Common myeloid progenitor, CD34-positive (primary cell): Measurements from ENCODE around the gene PRDM11.

Experiments used
- CTCF ChIA-PET: fragments of 350-600 bp; sonication (Branson Sonifier 250); formaldehyde crosslinking; loops from one replicate; lab custom pipeline; 2021; ENCODE audit warnings: antibody characterized with exemption; lab: Charles Lee
- POLR2A ChIA-PET: fragments of 350-600 bp; sonication (Branson Sonifier 250); formaldehyde crosslinking; loops from one replicate; lab custom pipeline; 2021; ENCODE audit warnings: antibody characterized with exemption; lab: Charles Lee
- DNase-seq, 3 donors: peaks; one replicate each; pipeline versions ENCODE4 v3.0.0 to v3.0.0-alpha.2; 2013
- H3K27ac ChIP-seq, 2 experiments: 1 replicate in 1 of 2; 2 replicates in 1 of 2; pipeline ENCODE4 v1.7.0; 2013; ENCODE audit warnings: inconsistent platforms in 2 of 2, low read length in 2 of 2, mild to moderate bottlenecking in 2 of 2, low read depth in 1 of 2, moderate library complexity in 1 of 2; ENCODE audit not compliant: severe bottlenecking in 2 of 2, insufficient read depth in 1 of 2, poor library complexity in 1 of 2
- H3K27me3 ChIP-seq, 5 experiments: replicated peaks in 2 of 5; 1 replicate in 3 of 5; 2 replicates in 2 of 5; pipeline versions ENCODE4 v1.6.1 to v1.7.0; 2013; ENCODE audit warnings: low read length in 4 of 5, mild to moderate bottlenecking in 2 of 5, moderate library complexity in 2 of 5, inconsistent platforms in 1 of 5; ENCODE audit not compliant: insufficient read depth in 5 of 5, control insufficient read depth in 4 of 5
- H3K36me3 ChIP-seq, 4 experiments: 1 replicate in 2 of 4; 2 replicates in 2 of 4; pipeline versions ENCODE4 v1.6.1 to v1.7.0; 2013; ENCODE audit warnings: low read length in 3 of 4, control low read depth in 1 of 4, mild to moderate bottlenecking in 1 of 4; ENCODE audit not compliant: control insufficient read depth in 4 of 4, insufficient read depth in 4 of 4
- H3K4me1 ChIP-seq, 4 experiments: 1 replicate in 3 of 4; 2 replicates in 1 of 4; pipeline versions ENCODE4 v1.6.1 to v1.7.1; 2013; ENCODE audit warnings: low read length in 3 of 4, mild to moderate bottlenecking in 3 of 4, control low read depth in 1 of 4, inconsistent platforms in 1 of 4, moderate library complexity in 1 of 4; ENCODE audit not compliant: control insufficient read depth in 4 of 4, insufficient read depth in 4 of 4; ENCODE audit errors: control extremely low read depth in 1 of 4
- H3K4me3 ChIP-seq, 7 experiments: 1 replicate in 4 of 7; 2 replicates in 3 of 7; pipeline versions ENCODE4 v1.5.1 to v1.7.0; 2013; ENCODE audit warnings: mild to moderate bottlenecking in 7 of 7, low read length in 6 of 7, moderate library complexity in 6 of 7, inconsistent platforms in 2 of 7, low read depth in 2 of 7, control low read depth in 1 of 7; ENCODE audit not compliant: insufficient read depth in 4 of 7, control insufficient read depth in 1 of 7; ENCODE audit errors: extremely low read depth in 1 of 7
- H3K9me3 ChIP-seq, 5 experiments: 1 replicate in 4 of 5; 2 replicates in 1 of 5; pipeline versions ENCODE4 v1.6.1 to v1.7.1; 2013; ENCODE audit warnings: low read length in 4 of 5, mild to moderate bottlenecking in 2 of 5, inconsistent platforms in 1 of 5, low read depth in 1 of 5, moderate library complexity in 1 of 5; ENCODE audit not compliant: control insufficient read depth in 4 of 5, insufficient read depth in 2 of 5; ENCODE audit errors: control extremely low read depth in 1 of 5
- WGBS: methylation state at CpG from one replicate; pipeline ENCODE4 v1.1.5; 2013; ENCODE audit not compliant: insufficient coverage; 5-methylcytosine and 5-hydroxymethylcytosine counted together

The PRDM11 gene

GRCh38 chr11:45225961-45226871, 79.8 kb downstream of the PRDM11 start:
- CTCF ChIA-PET, result interaction anchor here (0.7 to 1.5 kb wide), 3 partner anchors 10 to 18 kb away, joined by 3 to 7 read pairs (median 3); no protein-coding TSS in a partner anchor
- POLR2A ChIA-PET, result interaction anchor here (0.6 kb wide), 1 partner anchor 141 kb away, joined by 3 read pairs; no protein-coding TSS in a partner anchor
- 99% methylated on average over 39 of the region's 39 CpGs for WGBS

GRCh38 chr11:45226901-45227300, 80.5 kb downstream of the PRDM11 start:
- Histone ChIP-seq H3K4me3 (no peak overlapping the region), H3K4me1 (peaks cover 0 to 2% (median 0%) of the 10 kb centered on the region in 4 experiments), H3K27me3 (no peaks in the 10 kb centered on the region), H3K9me3 (no peaks in the 10 kb centered on the region), H3K27ac (no peak overlapping the region), H3K36me3 (peaks cover 11 to 61% (median 32%) of the 10 kb centered on the region in 4 experiments)
- POLR2A ChIA-PET, result interaction anchor here (0.5 to 0.6 kb wide), 2 partner anchors 11 to 142 kb away, joined by 3 to 5 read pairs; no protein-coding TSS in a partner anchor
- 99% methylated on average over 21 of the region's 21 CpGs for WGBS
- DNase-seq, result no peak
- CTCF ChIA-PET, result interaction anchor here (0.7 to 1.5 kb wide), 4 partner anchors 10 to 18 kb away, joined by 3 to 7 read pairs (median 3); no protein-coding TSS in a partner anchor

More at GRCh38 chr11:45225961-45226871, 79.8 kb downstream of the PRDM11 start:
- H3K4me1 ChIP-seq, result peaks cover 0 to 2% (median 0%) of the 10 kb centered on the region in 4 experiments
- no peak overlapping the region for H3K27ac ChIP-seq
- no peaks in the 10 kb centered on the region for H3K27me3 ChIP-seq
- DNase-seq, result no peak
- H3K9me3 ChIP-seq, result no peaks in the 10 kb centered on the region
- H3K4me3 ChIP-seq, result no peak overlapping the region
- H3K36me3 ChIP-seq, result peaks cover 11 to 67% (median 36%) of the 10 kb centered on the region in 4 experiments

- Histone ChIP-seq H3K9me3 (no peaks in the 10 kb centered on the region), H3K36me3 (peaks cover 8 to 52% (median 26%) of the 10 kb centered on the region in 4 experiments), H3K4me1 (peaks cover 0 to 2% (median 0%) of the 10 kb centered on the region in 4 experiments), H3K27ac (no peak overlapping the region), H3K27me3 (no peaks in the 10 kb centered on the region), H3K4me3 (no peak overlapping the region)
- no peak for DNase-seq
- CTCF ChIA-PET, result interaction anchor here (0.8 to 1.4 kb wide), 2 partner anchors 24 to 112 kb away, joined by 3 read pairs; no protein-coding TSS in a partner anchor
- POLR2A ChIA-PET, result no interaction called here
- over 99% methylated on average over 18 of the region's 19 CpGs for WGBS
Observed at GRCh38 chr11:45227836-45228235, 81.4 kb downstream of the PRDM11 start.

GRCh38 chr11:45229401-45230020, 83.1 kb downstream of the PRDM11 start:
- Histone ChIP-seq H3K4me3 (no peak overlapping the region), H3K9me3 (no peaks in the 10 kb centered on the region), H3K27ac (no peak overlapping the region), H3K36me3 (peaks cover 6 to 37% (median 20%) of the 10 kb centered on the region in 4 experiments), H3K27me3 (no peaks in the 10 kb centered on the region), H3K4me1 (peaks cover 0 to 2% (median 0%) of the 10 kb centered on the region in 4 experiments)
- 30% methylated on average over 2 of the region's 5 CpGs for whole genome bisulfite sequencing
- ChIA-PET CTCF (interaction anchor here (1.0 to 1.6 kb wide), 3 partner anchors 47 to 110 kb away, joined by 3 read pairs; no protein-coding TSS in a partner anchor), POLR2A (interaction anchor here (0.6 kb wide), 1 partner anchor 37 kb away, joined by 3 read pairs; no protein-coding TSS in a partner anchor)
- DNase-seq, result no peak

GRCh38 chr11:45232341-45233080, 86.1 kb downstream of the PRDM11 start:
- ChIA-PET CTCF (interaction anchor here (0.8 to 2.4 kb wide), 6 partner anchors 13 to 124 kb away, joined by 3 to 26 read pairs (median 4); no protein-coding TSS in a partner anchor), POLR2A (no interaction called here)
- WGBS, result 86% methylated on average over 2 of the region's 5 CpGs

GRCh38 chr11:45233121-45233803, 86.8 kb downstream of the PRDM11 start:
- H3K4me1 ChIP-seq, result peaks cover 0 to 8% (median under 1%) of the 10 kb centered on the region in 4 experiments
- H3K36me3 ChIP-seq, result peaks cover 0 to 4% (median 1%) of the 10 kb centered on the region in 4 experiments
- WGBS, result 78% methylated on average over 7 of the region's 17 CpGs
- H3K27ac ChIP-seq, result no peak overlapping the region
- peaks cover 0 to 3% (median 0%) of the 10 kb centered on the region in 5 experiments for H3K27me3 ChIP-seq
- ChIA-PET POLR2A (no interaction called here), CTCF (interaction anchor here (0.8 to 2.4 kb wide), 8 partner anchors 8 to 125 kb away, joined by 3 to 26 read pairs (median 4); no protein-coding TSS in a partner anchor)
- H3K9me3 ChIP-seq, result no peaks in the 10 kb centered on the region
- H3K4me3 ChIP-seq, result no peak overlapping the region
- peak; percentile 38 to 69 (median 58) for DNase-seq

More at GRCh38 chr11:45232341-45233080, 86.1 kb downstream of the PRDM11 start:
- Histone ChIP-seq H3K27ac (no peak overlapping the region), H3K4me1 (peaks cover 0 to 8% (median under 1%) of the 10 kb centered on the region in 4 experiments), H3K36me3 (peaks cover 2 to 7% (median 4%) of the 10 kb centered on the region in 4 experiments), H3K27me3 (no peaks in the 10 kb centered on the region), H3K4me3 (no peak overlapping the region), H3K9me3 (no peaks in the 10 kb centered on the region)
- no peak for DNase-seq
